Suprapubic skin (tissue), 4 donors: ENCODE measurements around the gene EIF2S2.

ENCODE experiments used
- EP300 ChIP-seq: sonication (generic); formaldehyde crosslinking; IDR thresholded peaks from one replicate; pipeline ENCODE4 v1.6.1; 2017; ENCODE audit warnings: antibody characterized with exemption
- POLR2A ChIP-seq, 2 donors: fragments of 450-650 bp; IDR thresholded peaks; one replicate each; pipeline ENCODE4 v1.6.1; 2017; ENCODE audit warnings: antibody characterized with exemption in 2 of 2, mild to moderate bottlenecking in 2 of 2, moderate library complexity in 2 of 2
- POLR2AphosphoS5 ChIP-seq, 3 donors: sonication (generic); formaldehyde crosslinking; IDR thresholded peaks; one replicate each; pipeline ENCODE4 v1.6.1; 2017; ENCODE audit warnings: antibody characterized with exemption in 3 of 3
- TF ChIP-seq, protein P1 (sequence below), 2 donors: fragments of 200-600 bp in 1 of 2; fragments of 450-650 bp in 1 of 2; sonication (generic) in 1 of 2; IDR thresholded peaks; one replicate each; pipeline ENCODE4 v1.5.1; 2016 to 2019; ENCODE audit warnings: antibody characterized with exemption in 2 of 2, mild to moderate bottlenecking in 1 of 2, moderate library complexity in 1 of 2

DNA sequence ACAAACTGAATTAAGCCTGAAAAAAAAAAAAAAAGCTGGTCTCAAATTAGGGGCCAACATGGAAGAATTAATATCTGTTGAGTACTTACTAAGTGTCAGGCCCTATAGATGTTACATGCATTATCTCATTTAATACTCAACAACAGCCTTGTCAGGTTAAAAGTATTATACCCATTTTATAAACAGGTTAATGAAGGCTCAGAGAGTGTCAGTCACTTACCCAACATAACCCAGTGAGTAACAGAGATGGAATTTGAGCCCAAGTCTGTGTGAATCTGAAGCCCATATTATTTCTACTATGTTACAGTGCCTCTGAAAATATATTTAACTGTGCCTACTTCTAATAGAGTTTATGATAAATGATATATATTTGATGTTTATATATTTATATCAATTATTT lies 11.3 kb upstream of the EIF2S2 start:
- TF ChIP-seq POLR2A (IDR thresholded peaks at IDR 0.05): no peak
- TF ChIP-seq, protein P1, sequence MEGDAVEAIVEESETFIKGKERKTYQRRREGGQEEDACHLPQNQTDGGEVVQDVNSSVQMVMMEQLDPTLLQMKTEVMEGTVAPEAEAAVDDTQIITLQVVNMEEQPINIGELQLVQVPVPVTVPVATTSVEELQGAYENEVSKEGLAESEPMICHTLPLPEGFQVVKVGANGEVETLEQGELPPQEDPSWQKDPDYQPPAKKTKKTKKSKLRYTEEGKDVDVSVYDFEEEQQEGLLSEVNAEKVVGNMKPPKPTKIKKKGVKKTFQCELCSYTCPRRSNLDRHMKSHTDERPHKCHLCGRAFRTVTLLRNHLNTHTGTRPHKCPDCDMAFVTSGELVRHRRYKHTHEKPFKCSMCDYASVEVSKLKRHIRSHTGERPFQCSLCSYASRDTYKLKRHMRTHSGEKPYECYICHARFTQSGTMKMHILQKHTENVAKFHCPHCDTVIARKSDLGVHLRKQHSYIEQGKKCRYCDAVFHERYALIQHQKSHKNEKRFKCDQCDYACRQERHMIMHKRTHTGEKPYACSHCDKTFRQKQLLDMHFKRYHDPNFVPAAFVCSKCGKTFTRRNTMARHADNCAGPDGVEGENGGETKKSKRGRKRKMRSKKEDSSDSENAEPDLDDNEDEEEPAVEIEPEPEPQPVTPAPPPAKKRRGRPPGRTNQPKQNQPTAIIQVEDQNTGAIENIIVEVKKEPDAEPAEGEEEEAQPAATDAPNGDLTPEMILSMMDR (IDR thresholded peaks at IDR 0.05): no peak
- TF ChIP-seq EP300: no peak
- TF ChIP-seq POLR2AphosphoS5 (IDR thresholded peaks at IDR 0.05): no peak
